K562 (cell line): Measurements from ENCODE around the gene LETM1. TPM values are rescaled to one million over a fixed set of nuclear protein-coding genes. Genes with fewer than 3 reads are reported as not detected.

Experiments
- CBX1 ChIP-seq: sonication (generic); IDR thresholded peaks from 2 replicates; pipeline ENCODE4 v1.6.1; 2016; ENCODE audit warnings: antibody characterized with exemption, low read depth, mild to moderate bottlenecking
- DIDO1 ChIP-seq: fragments of 450-650 bp; IDR thresholded peaks from 2 replicates; pipeline ENCODE4 v1.6.1; 2016; ENCODE audit warnings: low read depth, missing biosample characterization, missing genetic modification characterization
- HMGN3 ChIP-seq: IDR thresholded peaks from 2 replicates; pipeline ENCODE4 v1.6.1; 2011; ENCODE audit warnings: borderline replicate concordance, low read depth, mild to moderate bottlenecking, mixed read lengths, low read length; ENCODE audit not compliant: insufficient read length; ENCODE audit errors: extremely low read depth
- JUN ChIP-seq, 2 experiments: sonication (generic) in 1 of 2; formaldehyde crosslinking in 1 of 2; IDR thresholded peaks; 2 replicates each; pipeline versions ENCODE4 v1.6.1 to v1.8.0; 2012 to 2022; ENCODE audit warnings: borderline replicate concordance in 2 of 2, mild to moderate bottlenecking in 2 of 2, improper control_type of control experiment in 1 of 2, low read depth in 1 of 2, low read length in 1 of 2, missing genetic modification reagents in 1 of 2
- MAFG ChIP-seq: fragments of 450-650 bp; conservative IDR thresholded peaks from 2 replicates; pipeline ENCODE4 v1.6.1; 2016; ENCODE audit warnings: missing genetic modification characterization, missing compliant biosample characterization
- RB1 ChIP-seq: fragments of 450-650 bp; IDR thresholded peaks from 2 replicates; pipeline ENCODE4 v1.6.1; 2017; ENCODE audit warnings: low read depth, mild to moderate bottlenecking
- SNRNP70 ChIP-seq: fragments of 200-400 bp; formaldehyde crosslinking; optimal IDR thresholded peaks from 2 replicates; pipeline ENCODE3; 2017; ENCODE audit warnings: low read depth, low read length
- TBP ChIP-seq: optimal IDR thresholded peaks from 2 replicates; pipeline ENCODE3; 2011; ENCODE audit warnings: low read depth, low read length, improper control_type of control experiment
- YY1 ChIP-seq, 3 experiments: IDR thresholded peaks; 2 replicates each; pipeline ENCODE4 v1.6.1; 2011; ENCODE audit warnings: low read length in 2 of 3, mild to moderate bottlenecking in 2 of 3, moderate library complexity in 2 of 3, borderline replicate concordance in 1 of 3, control low read depth in 1 of 3, low read depth in 1 of 3; ENCODE audit not compliant: insufficient read depth in 3 of 3, insufficient replicate concordance in 2 of 3, control insufficient read depth in 1 of 3, insufficient read length in 1 of 3; ENCODE audit errors: extremely low read depth in 1 of 3
- ZNF121 ChIP-seq: sonication (generic); formaldehyde crosslinking; conservative IDR thresholded peaks from 2 replicates; pipeline ENCODE4 v1.8.0; 2022; ENCODE audit warnings: missing genetic modification reagents
- polyA plus RNA-seq, 8 experiments: library from polyadenylated mRNA; depleted of rRNA in 4 of 8; stranded (reverse) in 5 of 8; unstranded in 3 of 8; fragments of >200 nt; fragmentation: Nextera tagmentation in 2 of 8; fragmentation: Illumina TruSeq in 1 of 8; extraction: Ambion mirVana in 2 of 8; extraction: Trizol in 1 of 8; gene quantifications; 2 replicates each; pipeline versions ENCODE4 v1.2.1 to v1.2.3, GENCODE V29; 2011 to 2014; ENCODE audit warnings: inconsistent platforms in 1 of 8, missing spikeins in 1 of 8
- total RNA-seq, 7 experiments: library from RNA; depleted of rRNA in 6 of 7; stranded (reverse); fragments of >200 nt in 6 of 7; fragmentation: Illumina TruSeq in 2 of 7; extraction: Trizol in 2 of 7; gene quantifications; 2 replicates each; pipeline versions ENCODE4 v1.2.1 to v1.2.3, GENCODE V29; 2011 to 2021; ENCODE audit warnings: low replicate concordance in 1 of 7
- TF ChIP-seq, protein P1 (sequence below): fragments of 250-450 bp; sonication (Bioruptor Pico); IDR thresholded peaks from 2 replicates; pipeline ENCODE4 v1.4.0; 2020; ENCODE audit warnings: mild to moderate bottlenecking
- TF ChIP-seq, protein P2 (sequence below): sonication (generic); formaldehyde crosslinking; IDR thresholded peaks from 2 replicates; pipeline ENCODE4 v1.8.0; 2022; ENCODE audit warnings: mild to moderate bottlenecking, missing genetic modification reagents
- TF ChIP-seq, protein P3 (sequence below): sonication (generic); formaldehyde crosslinking; IDR thresholded peaks from 2 replicates; pipeline ENCODE4 v1.8.0; 2022; ENCODE audit warnings: mild to moderate bottlenecking, missing genetic modification reagents, borderline replicate concordance
- TF ChIP-seq, protein P4 (sequence below): sonication (generic); formaldehyde crosslinking; IDR thresholded peaks from 2 replicates; pipeline ENCODE4 v1.9.0; 2022; ENCODE audit warnings: mild to moderate bottlenecking, missing genetic modification reagents
- TF ChIP-seq, protein P5 (sequence below): sonication (generic); formaldehyde crosslinking; IDR thresholded peaks from 2 replicates; pipeline ENCODE4 v1.8.0; 2022; ENCODE audit warnings: mild to moderate bottlenecking, missing genetic modification reagents

LETM1 gene
- total and polyA plus RNA-seq, 9 of the 15 experiments (the other 6 are each of a cell fraction or from before 2014, with no cell fraction given), result 3.9 to 109 (median 35.0) TPM

DNA sequence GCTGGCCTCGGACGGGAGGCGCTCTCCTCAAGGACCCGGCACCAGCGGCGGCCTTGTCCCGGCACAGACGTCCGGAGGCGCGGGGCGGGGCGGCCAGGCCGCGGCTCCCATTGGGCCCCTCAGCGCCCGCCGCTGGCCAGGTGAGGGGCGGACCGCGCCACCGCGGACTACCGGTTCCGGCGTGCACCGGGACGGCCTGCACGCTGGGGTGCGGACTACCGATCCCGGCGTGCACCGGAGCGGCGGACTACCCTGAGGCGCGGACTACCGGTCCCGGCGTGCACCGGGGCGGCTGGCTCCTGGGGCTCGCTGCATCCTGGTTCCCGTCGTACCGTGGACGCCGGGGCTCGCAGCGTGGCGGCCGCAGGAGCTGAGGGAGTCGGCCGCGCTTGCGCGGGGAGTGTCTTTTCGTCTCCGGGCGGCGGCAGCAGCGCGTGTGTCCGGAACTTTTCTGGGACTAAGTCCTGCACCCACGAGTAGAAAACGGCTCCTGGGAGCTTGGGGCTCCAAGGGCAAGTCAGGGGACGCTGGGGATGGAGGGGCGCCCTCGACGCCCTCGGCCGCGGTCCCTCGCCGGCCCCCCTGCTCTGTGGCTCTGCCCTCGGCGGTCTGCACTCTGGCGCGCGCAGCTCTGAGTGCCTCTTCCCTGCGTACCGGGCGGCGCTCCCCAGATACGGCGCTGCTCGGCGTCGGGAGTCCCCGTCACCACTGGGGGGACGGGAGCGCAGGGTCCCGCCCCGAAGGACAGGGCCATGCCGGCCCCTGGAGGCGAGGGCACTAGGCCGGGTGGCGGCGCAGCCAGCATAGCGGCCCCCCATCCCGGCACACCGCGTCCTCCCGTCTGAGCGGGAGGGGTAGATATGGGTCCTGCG lies at the start of gene LETM1 (continued):
- TF ChIP-seq CBX1 (0 out of 2 replicates have a peak, but pooled peaks have one; percentile 21), MAFG (no peak), JUN (IDR thresholded peaks at IDR 0.05; ENCODE audit: borderline replicate concordance, low read depth, low read length) (peak; percentile 20; the same call in 1 of the 2 replicates), JUN (CRISPR knock-in tag; IDR thresholded peaks at IDR 0.05; ENCODE audit: borderline replicate concordance) (no peak), SNRNP70 (no peak), RB1 (peak; percentile 35), ZNF121 (CRISPR knock-in tag) (peak; percentile 20; the same call in 1 of the 2 replicates), TBP (peak; percentile 76), DIDO1 (tag) (no peak), HMGN3 (peak; percentile 87), YY1 (IDR thresholded peaks at IDR 0.05; ENCODE audit: borderline replicate concordance in 1 of 3, control insufficient read depth in 1 of 3, extremely low read depth in 1 of 3, insufficient read depth in 3 of 3, insufficient read length in 1 of 3, insufficient replicate concordance in 2 of 3, low read depth in 1 of 3, low read length in 2 of 3) (peak in 2 of 3 experiments; percentile 64 to 68)
- TF ChIP-seq, protein P1, sequence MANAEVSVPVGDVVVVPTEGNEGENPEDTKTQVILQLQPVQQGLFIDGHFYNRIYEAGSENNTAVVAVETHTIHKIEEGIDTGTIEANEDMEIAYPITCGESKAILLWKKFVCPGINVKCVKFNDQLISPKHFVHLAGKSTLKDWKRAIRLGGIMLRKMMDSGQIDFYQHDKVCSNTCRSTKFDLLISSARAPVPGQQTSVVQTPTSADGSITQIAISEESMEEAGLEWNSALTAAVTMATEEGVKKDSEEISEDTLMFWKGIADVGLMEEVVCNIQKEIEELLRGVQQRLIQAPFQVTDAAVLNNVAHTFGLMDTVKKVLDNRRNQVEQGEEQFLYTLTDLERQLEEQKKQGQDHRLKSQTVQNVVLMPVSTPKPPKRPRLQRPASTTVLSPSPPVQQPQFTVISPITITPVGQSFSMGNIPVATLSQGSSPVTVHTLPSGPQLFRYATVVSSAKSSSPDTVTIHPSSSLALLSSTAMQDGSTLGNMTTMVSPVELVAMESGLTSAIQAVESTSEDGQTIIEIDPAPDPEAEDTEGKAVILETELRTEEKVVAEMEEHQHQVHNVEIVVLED (CRISPR knock-in tag), result peak; percentile 87
- TF ChIP-seq, protein P2, sequence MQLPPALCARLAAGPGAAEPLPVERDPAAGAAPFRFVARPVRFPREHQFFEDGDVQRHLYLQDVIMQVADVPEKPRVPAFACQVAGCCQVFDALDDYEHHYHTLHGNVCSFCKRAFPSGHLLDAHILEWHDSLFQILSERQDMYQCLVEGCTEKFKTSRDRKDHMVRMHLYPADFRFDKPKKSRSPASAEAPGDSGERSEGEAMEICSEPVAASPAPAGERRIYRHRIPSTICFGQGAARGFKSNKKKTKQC (CRISPR knock-in tag), result 0 out of 2 replicates have a peak, but pooled peaks have one; percentile 45
- TF ChIP-seq, protein P3, sequence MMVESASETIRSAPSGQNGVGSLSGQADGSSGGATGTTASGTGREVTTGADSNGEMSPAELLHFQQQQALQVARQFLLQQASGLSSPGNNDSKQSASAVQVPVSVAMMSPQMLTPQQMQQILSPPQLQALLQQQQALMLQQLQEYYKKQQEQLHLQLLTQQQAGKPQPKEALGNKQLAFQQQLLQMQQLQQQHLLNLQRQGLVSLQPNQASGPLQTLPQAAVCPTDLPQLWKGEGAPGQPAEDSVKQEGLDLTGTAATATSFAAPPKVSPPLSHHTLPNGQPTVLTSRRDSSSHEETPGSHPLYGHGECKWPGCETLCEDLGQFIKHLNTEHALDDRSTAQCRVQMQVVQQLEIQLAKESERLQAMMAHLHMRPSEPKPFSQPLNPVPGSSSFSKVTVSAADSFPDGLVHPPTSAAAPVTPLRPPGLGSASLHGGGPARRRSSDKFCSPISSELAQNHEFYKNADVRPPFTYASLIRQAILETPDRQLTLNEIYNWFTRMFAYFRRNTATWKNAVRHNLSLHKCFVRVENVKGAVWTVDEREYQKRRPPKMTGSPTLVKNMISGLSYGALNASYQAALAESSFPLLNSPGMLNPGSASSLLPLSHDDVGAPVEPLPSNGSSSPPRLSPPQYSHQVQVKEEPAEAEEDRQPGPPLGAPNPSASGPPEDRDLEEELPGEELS (CRISPR knock-in tag), result peak; percentile 46; the same call in 1 of the 2 replicates
- TF ChIP-seq, protein P4, sequence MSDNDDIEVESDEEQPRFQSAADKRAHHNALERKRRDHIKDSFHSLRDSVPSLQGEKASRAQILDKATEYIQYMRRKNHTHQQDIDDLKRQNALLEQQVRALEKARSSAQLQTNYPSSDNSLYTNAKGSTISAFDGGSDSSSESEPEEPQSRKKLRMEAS (CRISPR knock-in tag), result peak; percentile 73
- TF ChIP-seq, protein P5, sequence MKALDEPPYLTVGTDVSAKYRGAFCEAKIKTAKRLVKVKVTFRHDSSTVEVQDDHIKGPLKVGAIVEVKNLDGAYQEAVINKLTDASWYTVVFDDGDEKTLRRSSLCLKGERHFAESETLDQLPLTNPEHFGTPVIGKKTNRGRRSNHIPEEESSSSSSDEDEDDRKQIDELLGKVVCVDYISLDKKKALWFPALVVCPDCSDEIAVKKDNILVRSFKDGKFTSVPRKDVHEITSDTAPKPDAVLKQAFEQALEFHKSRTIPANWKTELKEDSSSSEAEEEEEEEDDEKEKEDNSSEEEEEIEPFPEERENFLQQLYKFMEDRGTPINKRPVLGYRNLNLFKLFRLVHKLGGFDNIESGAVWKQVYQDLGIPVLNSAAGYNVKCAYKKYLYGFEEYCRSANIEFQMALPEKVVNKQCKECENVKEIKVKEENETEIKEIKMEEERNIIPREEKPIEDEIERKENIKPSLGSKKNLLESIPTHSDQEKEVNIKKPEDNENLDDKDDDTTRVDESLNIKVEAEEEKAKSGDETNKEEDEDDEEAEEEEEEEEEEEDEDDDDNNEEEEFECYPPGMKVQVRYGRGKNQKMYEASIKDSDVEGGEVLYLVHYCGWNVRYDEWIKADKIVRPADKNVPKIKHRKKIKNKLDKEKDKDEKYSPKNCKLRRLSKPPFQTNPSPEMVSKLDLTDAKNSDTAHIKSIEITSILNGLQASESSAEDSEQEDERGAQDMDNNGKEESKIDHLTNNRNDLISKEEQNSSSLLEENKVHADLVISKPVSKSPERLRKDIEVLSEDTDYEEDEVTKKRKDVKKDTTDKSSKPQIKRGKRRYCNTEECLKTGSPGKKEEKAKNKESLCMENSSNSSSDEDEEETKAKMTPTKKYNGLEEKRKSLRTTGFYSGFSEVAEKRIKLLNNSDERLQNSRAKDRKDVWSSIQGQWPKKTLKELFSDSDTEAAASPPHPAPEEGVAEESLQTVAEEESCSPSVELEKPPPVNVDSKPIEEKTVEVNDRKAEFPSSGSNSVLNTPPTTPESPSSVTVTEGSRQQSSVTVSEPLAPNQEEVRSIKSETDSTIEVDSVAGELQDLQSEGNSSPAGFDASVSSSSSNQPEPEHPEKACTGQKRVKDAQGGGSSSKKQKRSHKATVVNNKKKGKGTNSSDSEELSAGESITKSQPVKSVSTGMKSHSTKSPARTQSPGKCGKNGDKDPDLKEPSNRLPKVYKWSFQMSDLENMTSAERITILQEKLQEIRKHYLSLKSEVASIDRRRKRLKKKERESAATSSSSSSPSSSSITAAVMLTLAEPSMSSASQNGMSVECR (CRISPR knock-in tag), result peak; percentile 91
